Astrocyte (in vitro differentiated cells and primary cell): ENCODE data around the gene EXOC5.

Experiments used
- EZH2 ChIP-seq: IDR thresholded peaks from 2 replicates; pipeline ENCODE4 v1.6.1; 2012; ENCODE audit warnings: mild to moderate bottlenecking, low read length, inconsistent platforms; ENCODE audit not compliant: insufficient read depth
- TF ChIP-seq, protein P1 (sequence below): IDR thresholded peaks from 2 replicates; pipeline ENCODE4 v1.5.1; 2011; ENCODE audit warnings: low read depth, mild to moderate bottlenecking, inconsistent platforms, low read length, moderate library complexity; ENCODE audit not compliant: insufficient read depth

DNA sequence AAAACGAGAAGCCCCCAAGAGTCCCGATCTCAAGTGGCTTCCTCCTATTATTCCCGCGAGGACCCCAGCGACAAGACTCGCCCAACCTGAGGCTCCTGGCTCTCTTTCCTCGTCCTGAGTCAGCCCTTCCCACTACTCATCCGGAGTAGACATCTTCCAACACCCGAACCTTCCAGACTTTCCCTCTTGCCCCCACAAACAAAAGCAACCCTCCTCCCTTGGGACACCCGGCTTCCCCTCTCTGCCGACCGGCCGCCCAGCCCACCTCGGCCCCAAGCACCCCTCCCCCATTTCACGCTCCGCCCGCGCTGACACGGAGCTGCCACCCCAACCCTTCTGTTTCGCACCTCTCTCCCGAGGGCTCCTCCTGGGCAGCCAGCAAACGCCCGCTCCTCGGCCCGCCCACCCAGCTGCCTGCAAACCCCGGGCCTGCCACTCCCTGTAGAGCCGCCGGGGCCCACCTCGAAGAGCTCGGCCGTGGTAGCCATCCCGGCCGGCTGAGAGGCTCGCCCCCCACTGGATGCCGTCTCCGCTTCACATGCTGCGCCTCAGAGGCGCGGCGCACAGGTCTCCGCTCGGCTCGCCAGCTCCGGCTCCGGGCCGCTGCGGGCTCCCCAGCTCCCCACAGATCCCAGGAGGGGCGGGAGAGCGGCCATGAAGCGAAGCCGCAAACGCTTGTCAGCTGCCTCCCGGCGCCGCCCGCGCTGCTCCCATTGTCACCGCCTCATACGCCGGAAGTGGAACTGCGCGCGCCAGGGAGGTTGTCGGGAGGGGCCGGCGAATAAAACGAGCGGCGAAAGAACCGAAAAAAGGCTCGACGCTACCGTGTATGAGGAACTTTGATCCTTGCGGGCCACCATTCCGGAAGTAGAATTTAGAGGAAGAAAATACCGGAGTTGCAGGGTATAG lies at the start of gene EXOC5, which contains the start of gene AP5M1:
- TF ChIP-seq, protein P1, sequence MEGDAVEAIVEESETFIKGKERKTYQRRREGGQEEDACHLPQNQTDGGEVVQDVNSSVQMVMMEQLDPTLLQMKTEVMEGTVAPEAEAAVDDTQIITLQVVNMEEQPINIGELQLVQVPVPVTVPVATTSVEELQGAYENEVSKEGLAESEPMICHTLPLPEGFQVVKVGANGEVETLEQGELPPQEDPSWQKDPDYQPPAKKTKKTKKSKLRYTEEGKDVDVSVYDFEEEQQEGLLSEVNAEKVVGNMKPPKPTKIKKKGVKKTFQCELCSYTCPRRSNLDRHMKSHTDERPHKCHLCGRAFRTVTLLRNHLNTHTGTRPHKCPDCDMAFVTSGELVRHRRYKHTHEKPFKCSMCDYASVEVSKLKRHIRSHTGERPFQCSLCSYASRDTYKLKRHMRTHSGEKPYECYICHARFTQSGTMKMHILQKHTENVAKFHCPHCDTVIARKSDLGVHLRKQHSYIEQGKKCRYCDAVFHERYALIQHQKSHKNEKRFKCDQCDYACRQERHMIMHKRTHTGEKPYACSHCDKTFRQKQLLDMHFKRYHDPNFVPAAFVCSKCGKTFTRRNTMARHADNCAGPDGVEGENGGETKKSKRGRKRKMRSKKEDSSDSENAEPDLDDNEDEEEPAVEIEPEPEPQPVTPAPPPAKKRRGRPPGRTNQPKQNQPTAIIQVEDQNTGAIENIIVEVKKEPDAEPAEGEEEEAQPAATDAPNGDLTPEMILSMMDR: no peak
- no peak for TF ChIP-seq EZH2
